Neural progenitor cell (in vitro differentiated cells): ENCODE results near the gene SH3GLB2. TPM values are rescaled to one million over a fixed set of nuclear protein-coding genes. Genes with fewer than 3 reads are reported as not detected.

Experiments
- DNase-seq: peaks from one replicate; pipeline ENCODE4 v3.0.0-alpha.2; 2016; ENCODE audit warnings: low spot score
- H2AFZ ChIP-seq: fragments of 200-600 bp; sonication (generic); replicated peaks from 2 replicates; pipeline ENCODE4 v1.6.1; 2016; ENCODE audit warnings: antibody characterized with exemption
- H3F3A ChIP-seq: fragments of 200-600 bp; sonication (generic); 2 replicates; pipeline ENCODE4 v1.6.1; 2016; ENCODE audit warnings: antibody characterized with exemption, low read depth
- H3K27ac ChIP-seq: fragments of 200-600 bp; sonication (generic); 2 replicates; pipeline ENCODE4 v1.5.1; 2016; ENCODE audit warnings: mild to moderate bottlenecking
- H3K27me3 ChIP-seq: fragments of 200-600 bp; sonication (generic); 2 replicates; pipeline ENCODE4 v1.6.1; 2016; ENCODE audit warnings: mild to moderate bottlenecking, moderate library complexity
- H3K36me3 ChIP-seq: fragments of 200-600 bp; sonication (generic); 2 replicates; pipeline ENCODE4 v1.5.1; 2016
- H3K4me1 ChIP-seq: fragments of 200-600 bp; sonication (generic); 2 replicates; pipeline ENCODE4 v1.6.1; 2016; ENCODE audit warnings: mixed run types
- H3K4me2 ChIP-seq: fragments of 200-600 bp; sonication (generic); 2 replicates; pipeline ENCODE4 v1.6.1; 2016
- H3K4me3 ChIP-seq: fragments of 200-600 bp; sonication (generic); 2 replicates; pipeline ENCODE4 v1.5.1; 2016
- H3K79me2 ChIP-seq: fragments of 200-600 bp; sonication (generic); 2 replicates; pipeline ENCODE4 v1.6.1; 2016; ENCODE audit warnings: low read depth
- H3K9ac ChIP-seq: fragments of 200-600 bp; sonication (generic); 2 replicates; pipeline ENCODE4 v1.6.1; 2016
- H3K9me3 ChIP-seq: fragments of 200-600 bp; sonication (generic); 2 replicates; pipeline ENCODE4 v1.5.1; 2016; ENCODE audit warnings: low read depth
- H4K20me1 ChIP-seq: fragments of 200-600 bp; sonication (generic); 2 replicates; pipeline ENCODE4 v1.6.1; 2016; ENCODE audit warnings: low read depth
- H3K27ac Mint-ChIP-seq: 3 replicates; pipeline ENCODE4 v1.8.0; 2021; ENCODE audit warnings: mixed read lengths
- H3K27me3 Mint-ChIP-seq: 2 replicates; pipeline ENCODE4 v1.8.0; 2022; ENCODE audit warnings: low read depth, mild to moderate bottlenecking, inconsistent platforms, moderate library complexity, mixed read lengths; ENCODE audit not compliant: insufficient read depth
- H3K36me3 Mint-ChIP-seq: 3 replicates; pipeline ENCODE4 v1.8.0; 2021; ENCODE audit warnings: mixed read lengths
- H3K4me1 Mint-ChIP-seq: 3 replicates; pipeline ENCODE4 v1.8.0; 2021; ENCODE audit warnings: mixed read lengths
- H3K4me3 Mint-ChIP-seq: 3 replicates; pipeline ENCODE4 v1.8.0; 2021; ENCODE audit warnings: mild to moderate bottlenecking, moderate library complexity, mixed read lengths
- H3K9me3 Mint-ChIP-seq: 3 replicates; pipeline ENCODE4 v1.8.0; 2020; ENCODE audit warnings: mixed read lengths
- CTCF ChIP-seq: fragments of 200-600 bp; sonication (generic); IDR thresholded peaks from 2 replicates; pipeline ENCODE4 v1.5.1; 2017; ENCODE audit warnings: antibody characterized with exemption, mild to moderate bottlenecking
- EZH2 ChIP-seq: fragments of 200-600 bp; sonication (generic); IDR thresholded peaks from 2 replicates; pipeline ENCODE4 v1.6.1; 2017; ENCODE audit warnings: antibody characterized with exemption, mild to moderate bottlenecking, moderate library complexity
- EZH2phosphoT487 ChIP-seq: fragments of 200-600 bp; sonication (generic); IDR thresholded peaks from 2 replicates; pipeline ENCODE4 v1.6.1; 2017; ENCODE audit warnings: antibody characterized with exemption
- total RNA-seq: library from RNA; depleted of rRNA; stranded (reverse); fragments of >200 nt; gene quantifications from 2 replicates; pipeline ENCODE4 v1.2.3, GENCODE V29; 2015; ENCODE audit warnings: low replicate concordance

Gene SH3GLB2
- total RNA-seq, 1 donor from 2014 or later: 45.7 TPM

GRCh38 chr9:129059796-129060785 is 32.0 kb upstream of the SH3GLB2 start:
- no peaks in the 10 kb centered on the region for H3K27me3 ChIP-seq
- H3K27ac ChIP-seq: no peak overlapping the region
- no peak for DNase-seq
- no peak overlapping the region for H3K9ac ChIP-seq
- H3K4me1 ChIP-seq: no peaks in the 10 kb centered on the region
- TF ChIP-seq CTCF (no peak), EZH2 (no peak), EZH2phosphoT487 (no peak)
- H3K4me2 ChIP-seq: no peak overlapping the region
- Mint-ChIP-seq H3K9me3 (no peaks in the 10 kb centered on the region), H3K36me3 (peaks cover 2% of the 10 kb centered on the region), H3K27me3 (no peaks in the 10 kb centered on the region), H3K4me3 (no peak overlapping the region), H3K4me1 (no peaks in the 10 kb centered on the region), H3K27ac (no peak overlapping the region)
- no peaks in the 10 kb centered on the region for H4K20me1 ChIP-seq
- H3K36me3 ChIP-seq: no peaks in the 10 kb centered on the region
- H3K9me3 ChIP-seq: no peaks in the 10 kb centered on the region
- no peaks in the 10 kb centered on the region for H3K79me2 ChIP-seq
- H3F3A ChIP-seq: no peaks in the 10 kb centered on the region
- no peak overlapping the region for H3K4me3 ChIP-seq
- no peak overlapping the region for H2AFZ ChIP-seq

- Mint-ChIP-seq H3K27ac (no peak overlapping the region), H3K4me3 (no peak overlapping the region), H3K36me3 (peaks cover 8% of the 10 kb centered on the region), H3K27me3 (no peaks in the 10 kb centered on the region), H3K9me3 (no peaks in the 10 kb centered on the region), H3K4me1 (no peaks in the 10 kb centered on the region)
- TF ChIP-seq EZH2phosphoT487: no peak
- no peak for TF ChIP-seq EZH2
- TF ChIP-seq CTCF: no peak
- Histone ChIP-seq H3K4me3 (no peak overlapping the region), H3K36me3 (no peaks in the 10 kb centered on the region), H3K79me2 (no peaks in the 10 kb centered on the region), H3K4me1 (no peaks in the 10 kb centered on the region), H3K4me2 (no peak overlapping the region), H3K9ac (no peak overlapping the region), H3K27ac (no peak overlapping the region), H4K20me1 (no peaks in the 10 kb centered on the region), H3F3A (no peaks in the 10 kb centered on the region), H2AFZ (no peak overlapping the region), H3K9me3 (no peaks in the 10 kb centered on the region), H3K27me3 (no peaks in the 10 kb centered on the region)
- DNase-seq: no peak
These were observed 31.0 kb upstream of the SH3GLB2 start for GRCh38 chr9:129058965-129059795.

DNA sequence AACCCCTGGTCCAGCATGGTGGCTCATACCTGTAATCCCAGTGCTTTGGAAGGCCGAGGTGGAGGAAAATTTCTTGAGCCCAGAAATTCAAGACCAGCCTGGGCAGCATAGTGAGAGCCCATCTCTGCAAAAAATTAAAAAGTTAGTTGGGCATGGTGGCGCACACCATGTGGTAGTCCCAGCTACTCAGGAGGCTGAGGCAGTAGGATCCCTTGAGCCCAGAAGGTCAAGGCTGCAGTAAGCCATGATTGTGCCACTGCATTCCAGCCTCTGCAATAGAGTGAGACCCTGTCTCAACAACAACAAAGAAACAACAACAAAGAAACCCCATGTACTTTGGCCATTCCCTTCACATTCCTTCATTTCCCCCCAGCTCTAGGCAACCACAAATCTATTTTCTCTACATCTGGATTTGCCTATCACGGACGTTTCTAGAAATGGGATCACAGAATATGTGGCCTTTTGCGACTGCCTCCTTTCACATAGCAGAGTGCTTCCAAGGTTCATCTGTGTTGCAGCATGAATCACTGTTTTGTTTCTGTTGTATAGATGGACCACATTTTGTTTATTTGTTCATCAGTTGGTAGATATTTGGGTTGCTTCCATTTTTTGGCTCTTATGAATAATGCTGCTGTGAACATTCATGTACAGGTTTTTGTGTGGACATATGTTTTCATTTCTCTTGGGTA is 26.2 kb upstream of the SH3GLB2 start:
- Mint-ChIP-seq H3K4me1 (no peaks in the 10 kb centered on the region), H3K27ac (no peak overlapping the region), H3K9me3 (no peaks in the 10 kb centered on the region), H3K36me3 (peaks cover 6% of the 10 kb centered on the region), H3K27me3 (no peaks in the 10 kb centered on the region), H3K4me3 (no peak overlapping the region)
- Histone ChIP-seq H3K27ac (no peak overlapping the region), H3F3A (no peaks in the 10 kb centered on the region), H3K27me3 (no peaks in the 10 kb centered on the region), H4K20me1 (no peaks in the 10 kb centered on the region), H3K9ac (no peak overlapping the region), H3K4me2 (no peak overlapping the region), H3K4me1 (no peaks in the 10 kb centered on the region), H3K4me3 (no peak overlapping the region), H3K9me3 (no peaks in the 10 kb centered on the region), H3K79me2 (no peaks in the 10 kb centered on the region), H3K36me3 (no peaks in the 10 kb centered on the region), H2AFZ (no peak overlapping the region)
- TF ChIP-seq CTCF: no peak
- no peak for TF ChIP-seq EZH2phosphoT487
- no peak for TF ChIP-seq EZH2
- no peak for DNase-seq
